Kidney (tissue), 22 donors: ENCODE measurements around the gene CRTC2. TPM values are rescaled to one million over a fixed set of nuclear protein-coding genes. Genes with fewer than 3 reads are reported as not detected.

ENCODE experiments used
- DNase-seq, 5 donors: peaks; one replicate each; pipeline ENCODE4 v3.0.0-alpha.2; 2013 to 2020
- FAIRE-seq: peaks from 2 replicates; lab custom pipeline; 2012; peaks lifted over from hg19 to GRCh38; lab: Jason Lieb, UNC
- H3K27ac ChIP-seq, 2 donors: one replicate each; pipeline ENCODE4 v1.7.0; 2013; ENCODE audit warnings: low read depth in 2 of 2, low read length in 2 of 2, inconsistent platforms in 1 of 2
- H3K27me3 ChIP-seq: one replicate; pipeline ENCODE4 v1.7.1; 2013; ENCODE audit warnings: low read length, inconsistent platforms; ENCODE audit not compliant: control insufficient read depth, insufficient read depth
- H3K36me3 ChIP-seq, 3 donors: one replicate each; pipeline versions ENCODE4 v1.7.0 to v1.7.1; 2013; ENCODE audit warnings: low read length in 3 of 3, control low read depth in 1 of 3, inconsistent platforms in 1 of 3; ENCODE audit not compliant: insufficient read depth in 3 of 3, control insufficient read depth in 2 of 3
- H3K4me1 ChIP-seq, 3 donors: one replicate each; pipeline versions ENCODE4 v1.7.0 to v1.7.1; 2013; ENCODE audit warnings: low read length in 3 of 3, inconsistent platforms in 1 of 3, low read depth in 1 of 3; ENCODE audit not compliant: control insufficient read depth in 2 of 3, insufficient read depth in 2 of 3
- H3K4me3 ChIP-seq, 3 donors: one replicate each; pipeline versions ENCODE4 v1.7.0 to v1.8.1; 2013; ENCODE audit warnings: low read length in 3 of 3, control low read depth in 1 of 3, inconsistent platforms in 1 of 3
- H3K9ac ChIP-seq, 3 donors: one replicate each; pipeline versions ENCODE4 v1.7.0 to v1.7.1; 2013; ENCODE audit warnings: low read length in 3 of 3, control low read depth in 1 of 3, inconsistent platforms in 1 of 3
- H3K9me3 ChIP-seq, 3 donors: one replicate each; pipeline versions ENCODE4 v1.7.0 to v1.7.1; 2013; ENCODE audit warnings: low read length in 3 of 3, control low read depth in 1 of 3, inconsistent platforms in 1 of 3; ENCODE audit not compliant: control insufficient read depth in 2 of 3, insufficient read depth in 1 of 3
- intact Hi-C: fragments of 100-400 bp; cut with DNase I; formaldehyde crosslinking; loops from one replicate; pipeline ENCODE4 v1.11.1; 2022
- long read RNA-seq, 10 donors: library from polyadenylated mRNA in 1 of 10; unstranded in 1 of 10; transcript quantifications; one replicate each; pipeline ENCODE4 v2.0.0 and lab custom pipeline, GENCODE V29; 2021 to 2026
- polyA plus RNA-seq: library from polyadenylated mRNA; stranded (reverse); fragments of 350-450 nt; fragmentation: Illumina TruSeq; extraction: RNeasy Lipid Tissue Mini Kit (QIAGEN cat#74804); gene quantifications from one replicate; pipeline ENCODE4 v1.2.3, GENCODE V29; 2014; ENCODE audit warnings: low read depth, low replicate concordance; ENCODE audit not compliant: insufficient read depth
- total RNA-seq: library from RNA; stranded (reverse); fragmentation: NEBNext Ultra II Directional; extraction: Animal tissue kit (Norgen Biotek cat#: 25700); gene quantifications from one replicate; pipeline ENCODE4 v1.2.1, GENCODE V29; 2021
- TF ChIP-seq, protein P1 (sequence below): IDR thresholded peaks from 3 replicates; pipeline ENCODE4 v1.5.1; 2012; ENCODE audit warnings: mild to moderate bottlenecking, moderate library complexity, borderline replicate concordance; ENCODE audit not compliant: insufficient read depth; ENCODE audit errors: extremely low read depth
- donor health status: control.
- donor health status: control.
- donor health status: control.
- donor health status: control.
- donor health status: control.
- donor health status: DM: yes; HTN: yes; CAD: no.
- donor health status: Normal renal cell carcinoma (clear cell type).

Gene CRTC2, protein sequence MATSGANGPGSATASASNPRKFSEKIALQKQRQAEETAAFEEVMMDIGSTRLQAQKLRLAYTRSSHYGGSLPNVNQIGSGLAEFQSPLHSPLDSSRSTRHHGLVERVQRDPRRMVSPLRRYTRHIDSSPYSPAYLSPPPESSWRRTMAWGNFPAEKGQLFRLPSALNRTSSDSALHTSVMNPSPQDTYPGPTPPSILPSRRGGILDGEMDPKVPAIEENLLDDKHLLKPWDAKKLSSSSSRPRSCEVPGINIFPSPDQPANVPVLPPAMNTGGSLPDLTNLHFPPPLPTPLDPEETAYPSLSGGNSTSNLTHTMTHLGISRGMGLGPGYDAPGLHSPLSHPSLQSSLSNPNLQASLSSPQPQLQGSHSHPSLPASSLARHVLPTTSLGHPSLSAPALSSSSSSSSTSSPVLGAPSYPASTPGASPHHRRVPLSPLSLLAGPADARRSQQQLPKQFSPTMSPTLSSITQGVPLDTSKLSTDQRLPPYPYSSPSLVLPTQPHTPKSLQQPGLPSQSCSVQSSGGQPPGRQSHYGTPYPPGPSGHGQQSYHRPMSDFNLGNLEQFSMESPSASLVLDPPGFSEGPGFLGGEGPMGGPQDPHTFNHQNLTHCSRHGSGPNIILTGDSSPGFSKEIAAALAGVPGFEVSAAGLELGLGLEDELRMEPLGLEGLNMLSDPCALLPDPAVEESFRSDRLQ
- total RNA-seq (44.8 TPM), polyA plus RNA-seq (28.6 TPM)
- long read RNA-seq, donor 1, partial matches to known transcripts, result 10 of 13 reads
- long read RNA-seq, donor 1, other reads (novel, unspliced or antisense), result 0 of 13 reads
- long read RNA-seq, donor 2, partial matches to known transcripts, result 5 of 6 reads
- long read RNA-seq, donor 2, other reads (novel, unspliced or antisense), result 0 of 6 reads
- long read RNA-seq, donor 3, partial matches to known transcripts, result 6 of 12 reads
- long read RNA-seq, donor 3, other reads (novel, unspliced or antisense), result 0 of 12 reads
- long read RNA-seq, donor 4, partial matches to known transcripts, result 0 of 1 reads
- long read RNA-seq, donor 4, other reads (novel, unspliced or antisense), result 0 of 1 reads
- long read RNA-seq, donor 5, result 0 reads
- long read RNA-seq, donor 6, partial matches to known transcripts, result 0 of 1 reads
- long read RNA-seq, donor 6, other reads (novel, unspliced or antisense), result 0 of 1 reads
- long read RNA-seq, donor 7, partial matches to known transcripts, result 12 of 17 reads
- long read RNA-seq, donor 7, other reads (novel, unspliced or antisense), result 2 of 17 reads
- long read RNA-seq, donor 8, partial matches to known transcripts, result 0 of 2 reads
- long read RNA-seq, donor 8, other reads (novel, unspliced or antisense), result 0 of 2 reads
- long read RNA-seq, donor 9, partial matches to known transcripts, result 7 of 9 reads
- long read RNA-seq, donor 9, other reads (novel, unspliced or antisense), result 0 of 9 reads
- long read RNA-seq, donor 10, partial matches to known transcripts, result 0 of 3 reads
- long read RNA-seq, donor 10, other reads (novel, unspliced or antisense), result 0 of 3 reads

DNA sequence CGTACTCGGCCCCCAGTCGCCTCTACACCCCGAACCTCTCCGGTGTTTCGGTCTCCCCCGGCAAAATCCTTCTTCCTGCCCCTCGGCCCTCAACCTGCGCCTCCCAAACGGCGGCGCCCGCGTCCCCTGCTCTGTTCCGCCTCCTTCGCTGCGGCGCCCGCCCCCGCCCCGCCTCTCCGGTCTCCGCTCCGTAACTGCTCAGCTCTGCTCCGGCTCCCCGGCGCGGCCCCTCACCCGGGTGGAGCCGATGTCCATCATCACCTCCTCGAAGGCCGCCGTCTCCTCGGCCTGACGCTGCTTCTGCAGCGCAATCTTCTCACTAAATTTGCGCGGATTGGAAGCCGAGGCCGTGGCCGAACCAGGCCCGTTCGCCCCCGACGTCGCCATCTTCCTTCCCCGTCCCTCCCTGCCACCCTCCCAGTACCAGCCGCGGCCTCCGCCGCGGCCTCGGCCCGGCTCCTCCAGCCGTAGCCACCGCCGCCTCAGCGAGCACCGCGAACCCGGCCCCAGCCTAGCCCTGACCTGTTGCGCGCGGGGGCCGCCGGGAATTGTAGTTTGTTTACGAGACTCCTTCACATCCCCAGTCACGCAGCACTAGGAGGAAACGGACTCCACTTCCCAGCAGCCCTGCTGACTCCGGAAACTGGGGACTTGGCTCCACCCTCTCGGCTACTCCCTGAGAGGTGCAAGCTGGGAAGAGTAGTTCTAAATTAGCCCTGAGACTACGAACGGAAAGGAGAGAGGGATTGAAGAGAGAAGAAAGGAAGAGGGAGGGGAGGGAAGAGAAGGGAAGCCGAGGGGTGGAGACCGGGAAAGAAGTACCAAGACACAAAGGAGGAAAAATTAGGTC lies at the start of gene CRTC2:
CRTC2 (minus strand) TSS at position 502 of the 850 bp plus-strand sequence; CDS start at position 387, 115 bp downstream.
- Histone ChIP-seq H3K27ac (peak within 1 kb of the TSS; percentile 85 to 90), H3K36me3 (peaks cover 0 to 16% (median 6%) of the 10 kb centered on the region in 3 donors), H3K27me3 (no peaks in the 10 kb centered on the region), H3K4me3 (peak within 1 kb of the TSS; percentile 69 to 94 (median 85)), H3K9me3 (no peaks in the 10 kb centered on the region), H3K9ac (peak within 1 kb of the TSS; percentile 56 to 99 (median 88)), H3K4me1 (peaks cover 0 to 38% (median 24%) of the 10 kb centered on the region in 3 donors)
- DNase-seq (peak; percentile 99 to 100 (median 99)), FAIRE-seq (peak; percentile 86)
- intact Hi-C loops, result no loop called here
- TF ChIP-seq, protein P1, sequence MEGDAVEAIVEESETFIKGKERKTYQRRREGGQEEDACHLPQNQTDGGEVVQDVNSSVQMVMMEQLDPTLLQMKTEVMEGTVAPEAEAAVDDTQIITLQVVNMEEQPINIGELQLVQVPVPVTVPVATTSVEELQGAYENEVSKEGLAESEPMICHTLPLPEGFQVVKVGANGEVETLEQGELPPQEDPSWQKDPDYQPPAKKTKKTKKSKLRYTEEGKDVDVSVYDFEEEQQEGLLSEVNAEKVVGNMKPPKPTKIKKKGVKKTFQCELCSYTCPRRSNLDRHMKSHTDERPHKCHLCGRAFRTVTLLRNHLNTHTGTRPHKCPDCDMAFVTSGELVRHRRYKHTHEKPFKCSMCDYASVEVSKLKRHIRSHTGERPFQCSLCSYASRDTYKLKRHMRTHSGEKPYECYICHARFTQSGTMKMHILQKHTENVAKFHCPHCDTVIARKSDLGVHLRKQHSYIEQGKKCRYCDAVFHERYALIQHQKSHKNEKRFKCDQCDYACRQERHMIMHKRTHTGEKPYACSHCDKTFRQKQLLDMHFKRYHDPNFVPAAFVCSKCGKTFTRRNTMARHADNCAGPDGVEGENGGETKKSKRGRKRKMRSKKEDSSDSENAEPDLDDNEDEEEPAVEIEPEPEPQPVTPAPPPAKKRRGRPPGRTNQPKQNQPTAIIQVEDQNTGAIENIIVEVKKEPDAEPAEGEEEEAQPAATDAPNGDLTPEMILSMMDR, result no peak

DNA sequence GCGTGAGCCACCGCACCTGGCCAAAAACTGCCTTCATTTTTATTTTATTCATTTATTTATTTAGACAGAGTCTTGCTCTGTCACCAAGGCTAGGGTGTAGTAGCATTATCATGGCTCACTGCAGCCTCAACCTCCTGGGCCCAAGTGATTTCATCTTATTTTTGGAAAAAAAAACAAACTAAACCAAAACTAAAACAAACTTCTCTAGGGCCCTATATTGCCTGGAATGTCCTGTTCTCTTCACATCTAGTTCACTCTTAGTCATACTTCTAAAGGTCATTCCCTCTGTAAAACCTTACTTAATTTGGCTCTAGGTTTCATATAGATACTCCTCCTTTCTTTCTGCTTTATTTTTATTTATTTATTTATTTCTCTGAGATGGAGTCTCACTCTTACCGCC lies 47.7 kb upstream of the CRTC2 start:
- Histone ChIP-seq H3K4me3 (no peak overlapping the region), H3K9me3 (no peaks in the 10 kb centered on the region), H3K9ac (no peak overlapping the region), H3K27me3 (no peaks in the 10 kb centered on the region), H3K36me3 (no peaks in the 10 kb centered on the region), H3K4me1 (peaks cover 0 to 5% (median 2%) of the 10 kb centered on the region in 3 donors), H3K27ac (no peak overlapping the region)
- TF ChIP-seq, protein P1, result no peak
- intact Hi-C loops, result no loop called here
- FAIRE-seq (no peak), DNase-seq (no peak)
